Activated CD4-positive, CD25-positive, alpha-beta regulatory T cell treated with anti-CD3 and anti-CD28 coated beads, Interleukin-2, amount 50 U/mL, for 24 hours (primary cell): ENCODE data around the gene WASHC2A.
A peak's percentile ranks its signal among the peaks of the same experiment; 100 is the strongest.
"Not testable (repeated sequence)": the region's sequence is repeated elsewhere in the genome, so short reads cannot be mapped to it uniquely, and the experiment has no call there.

ENCODE experiments used
- ATAC-seq, 2 donors: fragments of 150-1000 bp; cut with Tn5 transposase; one replicate each; pipeline ENCODE4 v1.10.0; 2021; ENCODE audit warnings: mild to moderate bottlenecking in 1 of 2, moderate library complexity in 1 of 2

Gene WASHC2A

DNA sequence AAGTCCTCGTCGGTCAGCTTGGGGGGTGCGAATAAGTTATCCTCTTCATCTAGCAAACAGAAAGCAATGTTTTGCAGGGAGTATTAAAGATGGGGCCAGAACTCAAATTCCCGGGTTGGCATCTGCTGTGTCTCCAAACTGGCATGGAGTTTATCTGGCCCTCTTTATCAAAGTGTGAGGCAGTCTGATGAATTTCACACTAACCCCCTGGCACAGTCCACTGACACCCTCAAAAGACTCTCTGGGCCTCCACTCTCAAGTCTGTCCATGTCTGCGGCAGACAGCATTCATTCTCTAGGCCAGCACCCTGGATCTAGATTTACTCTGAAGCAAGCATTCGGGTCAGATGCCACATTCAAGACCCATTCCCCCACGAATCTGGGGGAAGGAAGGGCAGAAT, 6.2 kb upstream of the WASHC2A start:
- ATAC-seq, result not testable (repeated sequence)

DNA sequence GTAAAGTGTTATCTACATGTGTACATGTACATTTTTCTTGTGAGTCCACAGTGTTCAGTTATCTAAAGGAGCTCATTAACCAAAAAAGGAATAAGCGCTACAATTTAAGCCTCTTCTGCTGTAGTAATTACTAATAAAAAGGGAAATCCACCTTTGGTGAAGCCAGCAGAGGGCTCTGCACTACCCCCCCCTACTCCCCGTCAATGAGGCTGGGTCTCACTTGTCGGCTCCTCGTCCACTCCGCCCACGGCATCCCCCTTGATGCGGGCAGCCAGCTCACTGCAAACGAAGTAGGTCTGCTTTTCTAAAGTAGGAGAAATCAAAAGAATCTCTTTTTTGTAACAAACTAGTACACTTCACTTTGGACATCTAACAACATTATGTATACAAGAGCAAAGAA, 4.7 kb upstream of the WASHC2A start:
- ATAC-seq, result no peak

DNA sequence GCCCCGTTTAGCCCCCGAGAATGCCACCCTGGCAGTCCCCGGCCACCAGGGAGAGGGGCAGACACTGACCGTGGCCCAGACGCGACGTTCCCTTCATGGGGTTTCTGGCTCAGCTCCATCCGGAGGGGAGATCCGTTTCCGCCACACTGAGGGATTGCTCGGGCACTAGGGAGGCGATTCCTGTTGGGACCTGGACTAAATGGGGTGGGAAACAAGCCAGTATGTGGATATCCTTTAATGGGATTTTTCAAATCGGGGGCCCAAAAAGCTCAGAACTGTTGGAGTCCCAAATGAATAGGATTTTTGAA, 552 bp downstream of the WASHC2A start:
- ATAC-seq, result peak in 1 of 2 donors; percentile 9

DNA sequence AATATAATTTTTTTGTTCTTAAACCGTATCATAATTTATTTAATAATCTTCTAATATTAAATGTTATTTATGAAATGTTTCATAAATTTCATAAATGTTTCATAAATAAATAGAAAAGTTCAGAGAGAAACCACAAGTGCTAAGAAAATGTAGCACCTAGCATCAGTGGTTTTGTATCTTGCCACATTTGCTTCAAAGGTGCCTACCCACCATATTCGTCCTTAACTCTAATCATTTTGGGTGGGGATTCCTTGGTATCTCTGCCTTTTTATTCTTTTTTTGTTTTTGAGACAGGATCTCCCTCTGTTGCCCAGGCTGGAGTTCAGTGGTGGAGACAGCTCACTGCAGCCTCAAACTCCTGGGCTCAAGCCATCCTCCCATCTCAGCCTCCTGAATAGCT, 7.4 kb downstream of the WASHC2A start:
- ATAC-seq, result not testable (repeated sequence)

DNA sequence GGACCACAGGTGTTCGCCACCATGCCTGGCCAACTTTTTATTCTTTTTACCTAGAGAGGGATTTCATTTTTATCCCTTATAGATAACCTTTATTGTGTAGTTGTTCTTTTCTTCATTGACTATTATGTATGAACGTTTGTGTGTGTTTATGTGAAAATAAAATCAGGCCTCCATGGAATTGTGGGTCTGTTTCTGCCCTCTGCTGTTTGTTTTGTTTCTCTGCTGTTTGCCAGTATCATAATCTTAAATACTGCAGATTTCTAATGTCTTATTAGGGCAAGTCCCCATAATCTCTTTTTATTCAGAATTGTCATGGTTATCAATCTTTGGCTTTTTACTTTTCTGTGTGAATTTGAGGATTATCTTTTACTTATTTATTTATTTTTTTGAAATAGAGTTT, 7.8 kb downstream of the WASHC2A start:
- not testable (repeated sequence) for ATAC-seq

DNA sequence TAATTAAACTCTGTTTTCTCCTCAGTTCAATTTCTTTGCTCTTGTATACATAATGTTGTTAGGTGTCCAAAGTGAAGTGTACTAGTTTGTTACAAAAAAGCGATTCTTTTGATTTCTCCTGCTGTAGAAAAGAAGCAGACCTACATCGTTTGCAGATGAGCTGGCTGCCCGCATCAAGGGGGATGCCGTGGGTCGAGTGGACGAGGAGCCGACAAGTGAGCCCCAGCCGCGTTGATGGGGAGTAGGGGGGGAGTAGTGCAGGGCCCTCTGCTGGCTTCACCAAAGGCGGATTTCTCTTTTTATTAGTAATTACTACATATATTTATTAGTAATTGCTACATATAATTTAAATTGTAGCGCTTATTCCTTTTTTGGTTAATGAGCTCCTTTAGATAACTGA, 23.6 kb downstream of the WASHC2A start:
- not testable (repeated sequence) for ATAC-seq

DNA sequence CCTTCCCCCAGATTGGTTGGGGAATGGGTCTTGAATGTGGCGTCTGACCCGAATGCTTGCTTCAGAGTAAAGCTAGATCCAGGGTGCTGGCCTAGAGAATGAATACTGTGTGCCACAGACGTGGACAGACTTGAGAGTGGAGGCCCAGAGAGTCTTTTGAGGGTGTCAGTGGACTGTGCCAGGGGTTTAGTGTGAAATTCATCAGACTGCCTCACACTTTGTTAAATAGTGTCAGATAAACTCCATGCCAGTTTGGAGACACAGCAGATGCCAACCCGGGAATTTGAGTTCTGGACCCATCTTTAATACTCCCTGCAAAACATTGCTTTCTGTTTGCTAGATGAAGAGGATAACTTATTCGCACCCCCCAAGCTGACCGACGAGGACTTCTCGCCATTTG, 25.2 kb downstream of the WASHC2A start:
- not testable (repeated sequence) for ATAC-seq

DNA sequence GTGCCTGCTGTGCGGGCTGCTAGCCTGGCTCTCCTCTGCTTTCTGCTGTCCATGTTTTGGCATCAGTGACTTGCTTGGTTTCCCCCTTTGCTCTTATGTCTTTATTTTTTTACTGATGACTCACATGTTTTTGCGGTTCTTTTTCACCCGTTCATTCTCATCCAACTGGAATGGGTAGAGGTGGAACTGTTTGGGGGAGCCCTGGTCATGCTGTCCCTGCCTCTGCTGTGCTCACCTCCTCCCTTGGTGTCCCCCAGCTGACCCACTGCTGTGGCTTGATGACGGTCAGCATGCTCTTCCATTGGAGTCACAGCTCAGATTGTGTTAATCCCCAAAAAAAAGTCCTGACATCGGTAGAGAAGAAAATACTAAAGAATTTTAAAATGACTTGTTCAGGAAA, 26.9 kb downstream of the WASHC2A start:
- not testable (repeated sequence) for ATAC-seq

DNA sequence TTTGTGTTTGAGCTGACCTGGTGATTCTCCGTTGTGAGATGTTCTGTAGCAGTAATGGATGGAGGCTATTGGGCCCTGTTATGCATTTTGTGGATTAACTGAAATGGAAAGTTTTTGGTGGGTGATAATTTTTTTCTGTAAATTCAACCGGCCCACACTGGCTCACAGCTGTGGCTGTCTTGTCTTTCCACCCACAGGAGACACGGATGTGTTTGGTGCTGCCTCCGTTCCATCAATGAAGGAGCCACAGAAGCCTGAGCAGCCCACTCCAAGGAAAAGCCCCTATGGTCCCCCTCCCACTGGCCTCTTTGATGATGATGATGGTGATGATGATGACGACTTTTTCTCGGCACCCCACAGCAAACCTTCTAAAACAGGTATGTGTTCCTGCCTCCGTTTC, 27.6 kb downstream of the WASHC2A start:
- ATAC-seq, result not testable (repeated sequence)

DNA sequence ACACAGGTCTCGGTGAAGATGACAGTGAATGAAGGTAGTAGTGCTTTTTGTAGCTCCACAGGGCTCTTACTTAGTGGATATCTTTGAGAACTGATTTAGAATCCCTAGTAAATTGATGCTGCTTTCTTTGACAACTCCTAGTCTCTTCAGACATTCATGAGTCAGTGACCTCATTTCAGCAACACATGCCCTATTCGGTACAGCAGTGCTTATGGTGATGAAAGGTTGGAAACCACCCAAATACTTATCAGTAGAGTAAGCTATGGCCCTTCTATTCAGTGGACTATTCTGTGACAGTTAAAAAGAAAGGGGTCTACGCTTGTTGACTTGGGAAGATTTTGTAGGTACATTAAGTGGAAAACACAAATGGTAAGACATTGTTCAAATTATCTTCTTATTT, 29.0 kb downstream of the WASHC2A start:
- ATAC-seq, result not testable (repeated sequence)

DNA sequence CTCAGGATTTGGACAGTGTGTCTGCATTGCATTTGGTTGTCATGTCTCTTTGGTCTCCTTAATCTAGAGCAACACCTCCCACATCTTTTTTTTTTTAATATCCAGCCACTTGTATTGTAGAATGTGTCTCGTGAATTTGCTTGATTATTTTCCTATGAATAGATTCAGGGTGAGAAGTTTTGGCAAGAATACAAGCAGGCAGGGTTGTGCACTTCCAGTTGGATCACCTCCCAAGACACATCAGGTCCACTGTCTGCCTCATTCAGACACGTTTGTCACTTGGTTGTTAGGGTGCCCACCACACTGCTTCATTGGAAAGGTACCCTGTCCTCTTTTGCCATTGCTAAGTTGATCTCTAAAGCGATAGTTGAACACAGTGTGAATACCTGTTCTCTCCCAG, 30.9 kb downstream of the WASHC2A start:
- not testable (repeated sequence) for ATAC-seq

DNA sequence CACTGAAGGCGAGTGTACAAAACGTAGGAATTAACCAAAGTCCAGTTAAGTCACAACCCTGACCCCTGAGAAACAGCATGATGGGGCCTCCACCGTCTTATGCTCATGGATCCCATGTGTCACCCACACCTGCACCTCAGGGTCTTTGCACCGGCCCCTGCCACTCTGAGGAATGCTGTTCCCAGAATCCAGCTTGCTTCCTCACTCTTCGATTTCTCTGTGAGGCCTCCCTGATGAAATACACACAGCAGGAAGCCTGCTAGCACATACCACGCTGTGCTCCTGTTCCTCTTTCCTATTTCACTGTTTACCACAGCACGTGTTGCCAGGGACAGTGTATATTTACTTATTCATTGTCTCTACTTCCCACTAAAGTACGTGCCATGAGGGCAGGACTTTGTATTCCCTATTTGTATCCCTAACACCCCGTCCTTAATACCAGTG, 33.4 kb downstream of the WASHC2A start:
- not testable (repeated sequence) for ATAC-seq

DNA sequence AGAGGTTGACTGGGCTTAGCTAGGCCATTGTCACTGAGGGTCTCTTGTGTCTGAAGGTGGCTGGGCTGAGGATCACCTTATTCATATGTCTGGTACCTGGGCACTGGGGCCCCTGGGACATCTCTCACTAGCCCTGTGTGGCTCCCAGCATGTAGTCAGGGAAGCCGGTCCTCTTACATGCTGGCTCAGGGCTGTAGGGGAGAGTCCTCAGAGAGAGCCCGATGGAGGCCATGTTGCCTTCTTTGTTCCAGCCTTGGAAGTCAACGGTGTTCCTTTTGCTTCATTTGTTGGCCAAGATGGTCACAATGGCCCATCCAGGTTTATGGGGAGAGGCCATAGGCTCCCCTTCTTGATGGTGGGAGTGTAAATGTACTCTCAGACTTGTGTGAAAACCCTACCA, 34.0 kb downstream of the WASHC2A start:
- not testable (repeated sequence) for ATAC-seq

DNA sequence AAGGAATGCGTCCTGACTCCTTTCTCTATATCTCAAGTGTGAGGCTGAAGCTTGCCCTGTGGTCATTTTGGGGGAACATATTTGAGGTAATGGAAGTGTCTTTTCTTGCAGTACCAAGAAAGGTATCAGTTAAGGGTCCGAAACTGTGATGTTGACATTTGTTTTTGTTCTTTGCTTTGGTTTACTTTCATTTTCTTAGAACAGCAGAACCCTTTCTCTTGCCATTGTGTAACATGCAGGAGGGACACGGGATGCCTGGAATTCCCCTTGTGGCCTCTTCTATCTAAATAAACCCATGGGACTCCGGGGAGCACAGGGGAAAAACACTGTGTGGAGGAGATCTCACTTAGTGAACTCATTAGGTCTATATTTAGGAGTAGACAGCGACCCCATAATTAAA, 34.5 kb downstream of the WASHC2A start:
- not testable (repeated sequence) for ATAC-seq

DNA sequence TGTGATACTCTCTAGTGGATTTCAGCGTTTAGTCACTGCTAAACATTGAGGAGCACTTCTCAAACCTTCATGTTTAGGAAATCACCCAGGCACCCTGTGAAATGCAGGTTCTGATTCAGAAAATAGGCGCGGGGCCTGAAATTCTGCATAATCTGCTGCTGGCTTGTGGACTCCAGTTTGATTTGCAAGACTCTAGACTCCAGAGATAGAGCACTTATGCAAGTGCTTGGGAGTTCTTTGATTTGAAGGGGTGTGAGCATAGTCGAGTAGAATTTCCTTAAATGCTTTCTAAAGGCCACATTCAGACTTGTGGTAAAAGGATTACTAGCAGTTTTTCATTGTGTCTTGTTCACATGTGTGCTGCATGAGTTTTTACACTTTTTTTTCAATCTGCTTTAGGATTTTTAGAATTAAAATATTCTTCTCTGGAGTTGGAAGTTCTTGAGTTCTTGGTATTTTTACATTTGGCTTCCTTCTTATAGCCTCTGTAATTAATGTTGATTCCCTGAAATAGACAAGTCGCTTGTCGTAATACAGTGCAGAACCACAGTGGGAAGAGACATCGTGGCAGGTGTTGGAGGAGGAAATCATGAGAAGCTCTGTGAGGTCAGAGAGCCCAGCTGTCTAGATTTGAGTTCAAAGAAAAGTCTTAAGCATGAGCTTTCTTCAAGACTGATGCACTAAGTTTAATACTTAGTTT, 41.4 kb downstream of the WASHC2A start:
- ATAC-seq, result not testable (repeated sequence)

DNA sequence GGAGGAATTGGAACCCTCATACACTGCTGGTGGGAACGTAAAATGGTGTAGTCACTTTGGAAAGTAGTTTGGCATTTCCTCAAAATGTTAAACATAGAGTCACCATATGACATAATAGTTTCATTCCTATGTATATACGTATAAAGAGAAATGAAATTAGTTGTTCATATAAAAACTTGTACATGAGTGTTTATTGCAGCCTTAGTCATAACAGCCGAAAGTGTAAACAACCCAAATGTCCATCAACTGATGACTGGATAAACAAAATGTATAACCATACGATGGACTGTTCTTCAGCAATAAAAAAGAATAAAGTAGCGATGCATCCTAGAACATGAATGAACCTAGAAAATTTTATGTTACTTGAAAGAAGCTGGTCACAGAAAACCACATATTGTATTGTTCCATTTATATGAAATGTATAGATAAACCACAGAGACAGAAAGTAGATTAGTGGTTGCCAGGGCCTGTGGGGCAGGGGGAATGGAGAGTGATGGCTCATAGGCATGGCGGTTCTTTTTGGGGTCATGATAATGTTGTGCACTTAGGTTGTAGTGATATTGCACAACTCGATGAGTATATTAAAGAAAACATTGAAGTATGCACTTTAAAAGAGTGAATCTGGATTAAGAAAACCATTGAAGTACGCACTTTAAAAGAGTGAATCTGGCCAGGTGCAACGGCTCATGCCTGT, 44.8 kb downstream of the WASHC2A start:
- ATAC-seq, result not testable (repeated sequence)

DNA sequence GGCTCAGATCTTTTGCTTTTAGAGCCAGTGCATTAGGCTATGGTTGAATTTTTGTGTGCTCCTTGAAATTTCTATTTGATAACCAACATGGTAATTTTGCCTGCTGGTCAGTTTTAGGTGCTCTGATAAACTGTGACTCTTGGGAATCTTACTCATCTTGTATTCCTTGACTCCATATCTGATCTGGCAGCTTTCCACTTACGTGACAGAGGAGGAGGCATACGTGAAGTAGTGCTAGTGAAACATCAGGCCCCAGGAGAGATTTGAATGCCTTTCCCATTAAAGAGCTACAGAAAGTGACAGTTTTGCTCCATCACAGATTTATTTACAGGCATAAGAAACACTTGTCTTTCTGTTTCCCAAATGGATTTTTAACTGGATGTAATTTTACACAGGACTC, 59.0 kb downstream of the WASHC2A start:
- not testable (repeated sequence) for ATAC-seq

DNA sequence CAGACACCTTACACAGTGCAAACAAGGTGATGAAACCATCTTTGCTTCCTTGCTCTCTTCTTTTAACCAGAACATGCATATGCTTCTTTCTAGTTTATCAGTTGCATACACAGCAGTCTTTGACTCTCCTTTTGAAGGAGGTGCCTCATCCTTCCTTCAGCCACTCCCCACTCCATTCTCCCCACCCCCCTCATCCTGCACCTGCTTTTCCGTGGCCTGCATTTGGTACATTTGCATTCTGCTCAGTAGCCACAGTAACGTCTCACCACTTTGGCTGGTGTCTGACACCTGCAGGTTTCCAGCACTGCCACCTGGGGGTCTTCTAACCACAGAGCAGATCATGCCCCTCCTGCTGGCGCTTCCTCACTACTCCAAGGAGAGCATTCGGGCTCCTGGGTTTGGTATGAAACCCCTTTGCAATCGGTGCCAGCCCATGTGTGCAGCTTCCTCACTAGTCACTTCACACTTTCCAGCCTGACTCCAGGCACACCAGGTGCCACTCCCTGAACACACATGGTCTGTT, 60.1 kb downstream of the WASHC2A start:
- not testable (repeated sequence) for ATAC-seq

DNA sequence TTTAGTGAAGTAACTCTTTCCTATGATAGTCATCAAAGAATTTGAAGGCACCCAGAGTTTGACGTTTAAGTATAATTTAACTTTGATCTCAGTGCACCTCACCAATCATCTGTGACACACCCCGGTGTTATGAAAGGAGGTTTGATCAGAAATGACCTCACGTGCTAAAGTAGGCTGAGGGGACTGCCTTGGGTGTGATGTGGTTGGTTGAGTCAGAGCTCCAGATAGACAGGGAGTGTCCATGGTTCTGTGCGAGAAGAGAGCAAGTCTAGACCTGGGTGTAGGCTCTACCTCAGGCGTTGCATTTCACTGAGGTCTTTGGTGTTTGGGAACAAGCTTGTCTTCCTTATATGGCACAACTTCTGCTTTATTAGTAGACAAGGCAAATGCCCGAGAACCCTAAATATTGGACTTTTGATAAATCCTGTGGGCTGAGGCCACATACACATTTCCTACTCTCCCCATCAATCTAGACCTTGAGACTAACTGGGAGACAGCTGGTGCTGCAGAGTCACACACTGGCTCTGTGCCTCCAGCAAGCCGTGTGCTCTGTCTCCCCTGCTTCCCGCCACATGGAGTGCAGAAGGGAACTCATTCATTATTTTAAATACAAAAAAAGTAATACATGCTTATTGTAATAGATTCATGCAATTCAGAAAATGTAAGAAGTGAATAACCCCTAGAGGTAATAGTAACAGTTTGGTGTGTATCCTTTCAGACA, 63.7 kb downstream of the WASHC2A start:
- peak in 1 of 2 donors; percentile 17 for ATAC-seq

DNA sequence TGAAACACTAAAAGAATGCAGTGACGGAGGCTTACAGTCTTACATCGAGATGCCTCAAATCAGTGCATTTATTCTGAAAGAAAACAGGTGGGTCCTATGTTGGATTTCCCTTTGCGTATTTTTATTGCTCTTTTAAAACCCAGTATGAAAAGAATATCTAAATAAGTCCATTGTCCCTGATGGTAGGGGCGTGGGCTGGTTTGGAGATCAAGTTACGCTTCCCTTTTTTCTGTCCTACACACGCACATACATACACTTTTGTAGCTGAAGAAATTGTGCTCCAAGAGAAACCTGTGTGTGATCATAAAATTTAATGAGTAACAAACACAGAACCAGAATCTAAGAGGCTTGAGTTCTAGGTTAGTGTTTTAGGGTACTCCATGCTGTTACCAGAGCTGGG, 64.6 kb downstream of the WASHC2A start:
- ATAC-seq, result not testable (repeated sequence)

DNA sequence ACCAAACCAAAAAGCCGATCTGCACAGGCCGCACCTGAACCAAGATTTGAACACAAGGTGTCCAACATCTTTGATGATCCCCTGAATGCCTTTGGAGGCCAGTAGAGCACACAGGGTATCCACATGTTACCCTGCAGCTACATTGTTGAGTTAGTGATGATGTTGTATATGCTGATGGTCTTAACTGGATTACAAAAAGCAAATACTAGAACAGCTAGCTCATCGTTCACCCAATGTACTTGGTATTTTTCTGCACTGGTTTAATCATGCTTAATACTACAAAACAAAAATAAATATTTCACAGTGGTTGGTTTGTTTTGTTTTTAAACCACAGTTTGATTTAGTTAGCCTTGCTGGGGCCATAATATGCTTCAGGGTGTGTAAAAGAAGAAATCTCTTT, 65.1 kb downstream of the WASHC2A start:
- not testable (repeated sequence) for ATAC-seq

DNA sequence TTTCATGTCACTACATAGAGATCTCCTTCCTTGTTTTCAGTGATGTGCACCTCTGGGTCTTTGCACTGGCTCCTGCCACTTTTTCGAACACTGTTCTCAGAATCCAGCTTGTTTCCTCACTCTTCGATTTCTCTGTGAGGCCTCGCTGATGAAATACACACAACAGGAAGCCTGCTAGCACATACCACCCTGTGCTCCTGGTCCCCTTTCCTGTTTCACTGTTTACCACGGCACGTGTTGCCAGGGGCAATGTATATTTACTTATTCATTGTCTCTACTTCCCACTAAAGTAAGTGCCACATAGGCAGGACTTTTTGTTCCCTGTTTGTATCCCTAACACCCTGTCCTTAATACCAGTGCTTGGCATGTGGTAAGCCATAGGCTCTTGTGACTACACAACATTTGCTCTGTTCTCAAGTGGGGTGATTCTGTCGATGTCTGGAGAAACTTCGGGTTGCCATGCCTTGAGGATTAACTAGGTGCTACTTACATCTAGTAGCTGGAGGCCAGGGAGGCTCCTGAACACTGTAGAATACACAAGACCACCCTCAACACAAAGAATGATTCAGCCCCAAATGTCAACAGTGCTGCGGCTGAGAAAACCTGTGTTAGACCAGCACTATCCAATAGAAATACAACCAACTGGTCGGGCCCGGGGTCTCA, 75.9 kb downstream of the WASHC2A start:
- not testable (repeated sequence) for ATAC-seq

DNA sequence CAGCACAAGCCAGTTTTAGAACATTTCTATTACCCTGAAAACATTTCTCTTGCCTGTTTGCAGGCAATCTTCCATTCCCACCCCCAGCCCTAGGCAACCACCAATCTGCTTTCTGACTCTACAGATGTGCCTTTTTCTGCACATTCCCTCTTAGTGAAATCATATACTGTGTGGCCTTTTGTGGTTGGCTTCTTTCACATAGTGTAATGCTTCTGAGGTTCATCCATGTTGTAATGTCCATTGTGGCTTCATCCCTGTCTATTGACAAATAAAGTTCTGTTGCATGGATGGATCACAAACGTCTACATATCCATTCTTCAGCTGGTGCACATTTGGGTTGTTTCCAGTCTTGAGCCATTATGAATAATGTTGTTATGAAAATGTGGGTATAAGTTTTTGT, 77.8 kb downstream of the WASHC2A start:
- not testable (repeated sequence) for ATAC-seq
